Measurements from ENCODE around the gene GNAI3.
A peak's percentile ranks its signal among the peaks of the same experiment; 100 is the strongest.

The GNAI3 gene

GRCh38 chr1:109546311-109547109, 1.9 kb upstream of the GNAI3 start:
- TF ChIP-seq CTCF (IDR thresholded peaks at IDR 0.05; ENCODE audit: borderline replicate concordance, insufficient read depth, low read depth, low read length): peak; percentile 63; the same call in 1 of the 2 replicates
- H3K4me3 ChIP-seq (ENCODE audit: low read depth, low read length): peak overlapping the region; percentile 100

- peak overlapping the region; percentile 100 for H3K4me3 ChIP-seq (ENCODE audit: low read depth, low read length)
- no peak for TF ChIP-seq CTCF (IDR thresholded peaks at IDR 0.05; ENCODE audit: borderline replicate concordance, insufficient read depth, low read depth, low read length)
Measured at GRCh38 chr1:109547463-109548320, 723 bp upstream of the GNAI3 start.

- TF ChIP-seq CTCF (IDR thresholded peaks at IDR 0.05; ENCODE audit: borderline replicate concordance, insufficient read depth, low read depth, low read length): no peak
- H3K4me3 ChIP-seq (ENCODE audit: low read depth, low read length): no peak overlapping the region
Measured at GRCh38 chr1:109556563-109556962, 8.1 kb downstream of the GNAI3 start.

GRCh38 chr1:109557520-109557919, 9.1 kb downstream of the GNAI3 start:
- no peak for TF ChIP-seq CTCF (IDR thresholded peaks at IDR 0.05; ENCODE audit: borderline replicate concordance, insufficient read depth, low read depth, low read length)
- H3K4me3 ChIP-seq (ENCODE audit: low read depth, low read length): no peak overlapping the region

- no peak overlapping the region for H3K4me3 ChIP-seq (ENCODE audit: low read depth, low read length)
- TF ChIP-seq CTCF (IDR thresholded peaks at IDR 0.05; ENCODE audit: borderline replicate concordance, insufficient read depth, low read depth, low read length): no peak
Measured at GRCh38 chr1:109559995-109560394, 11.6 kb downstream of the GNAI3 start.

GRCh38 chr1:109564194-109564878, 15.9 kb downstream of the GNAI3 start:
- no peak overlapping the region for H3K4me3 ChIP-seq (ENCODE audit: low read depth, low read length)
- no peak for TF ChIP-seq CTCF (IDR thresholded peaks at IDR 0.05; ENCODE audit: borderline replicate concordance, insufficient read depth, low read depth, low read length)

Measured in GM12875 (cell line).